OCI-LY1 (cell line): ENCODE measurements around the gene NUFIP1.
"Not testable (repeated sequence)": the region's sequence is repeated elsewhere in the genome, so short reads cannot be mapped to it uniquely, and the experiment has no call there.

Experiments
- CTCF ChIP-seq: fragments of 200-600 bp; sonication (generic), shearing (Covaris generic); IDR thresholded peaks from 2 replicates; pipeline ENCODE4 v1.5.1; 2017; ENCODE audit warnings: mild to moderate bottlenecking, antibody characterized with exemption, low read length, moderate library complexity, mixed read lengths
- EZH2 ChIP-seq: fragments of 200-600 bp; sonication (generic), shearing (Covaris generic); IDR thresholded peaks from 2 replicates; pipeline ENCODE4 v1.8.0; 2017; ENCODE audit warnings: borderline replicate concordance, mixed run types, mild to moderate bottlenecking, antibody characterized with exemption, low read length, moderate library complexity, mixed read lengths

- TF ChIP-seq CTCF, EZH2: not testable (repeated sequence)
These were observed 45.9 kb downstream of the NUFIP1 start for GRCh38 chr13:44943411-44943810.
